Gastrocnemius medialis (tissue), 4 donors: ENCODE data around the gene INTU.

Experiments used
- POLR2A ChIP-seq, 2 donors: fragments of 450-650 bp; IDR thresholded peaks; one replicate each; pipeline ENCODE4 v1.6.1; 2017; ENCODE audit warnings: antibody characterized with exemption in 2 of 2, mild to moderate bottlenecking in 2 of 2, moderate library complexity in 2 of 2
- TF ChIP-seq, protein P1 (sequence below), 5 experiments: fragments of 450-650 bp in 3 of 5; fragments of 200-600 bp in 2 of 5; sonication (generic) in 2 of 5; IDR thresholded peaks in 4 of 5; conservative IDR thresholded peaks in 1 of 5; 1 replicate in 4 of 5; 2 replicates in 1 of 5; pipeline ENCODE4 v1.5.1; 2016 to 2019; ENCODE audit warnings: antibody characterized with exemption in 5 of 5, mild to moderate bottlenecking in 3 of 5, moderate library complexity in 3 of 5

DNA sequence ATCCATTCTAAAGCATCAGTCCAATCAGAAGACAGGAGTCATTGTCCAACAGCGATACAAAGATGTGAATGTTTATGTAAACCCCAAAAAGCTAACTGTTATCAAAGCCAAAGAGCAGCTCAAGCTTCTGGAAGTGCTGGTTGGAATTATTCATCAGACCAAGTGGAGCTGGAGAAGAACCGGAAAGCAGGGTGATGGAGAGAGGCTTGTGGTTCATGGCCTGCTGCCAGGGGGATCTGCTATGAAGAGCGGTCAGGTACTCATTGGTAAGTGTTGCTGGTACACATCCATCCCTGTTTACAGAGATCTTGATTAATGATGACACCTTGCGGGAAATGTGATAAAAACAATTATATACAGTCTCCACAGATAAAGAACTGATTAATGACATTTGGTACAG is 11.0 kb downstream of the INTU start:
- TF ChIP-seq, protein P1, sequence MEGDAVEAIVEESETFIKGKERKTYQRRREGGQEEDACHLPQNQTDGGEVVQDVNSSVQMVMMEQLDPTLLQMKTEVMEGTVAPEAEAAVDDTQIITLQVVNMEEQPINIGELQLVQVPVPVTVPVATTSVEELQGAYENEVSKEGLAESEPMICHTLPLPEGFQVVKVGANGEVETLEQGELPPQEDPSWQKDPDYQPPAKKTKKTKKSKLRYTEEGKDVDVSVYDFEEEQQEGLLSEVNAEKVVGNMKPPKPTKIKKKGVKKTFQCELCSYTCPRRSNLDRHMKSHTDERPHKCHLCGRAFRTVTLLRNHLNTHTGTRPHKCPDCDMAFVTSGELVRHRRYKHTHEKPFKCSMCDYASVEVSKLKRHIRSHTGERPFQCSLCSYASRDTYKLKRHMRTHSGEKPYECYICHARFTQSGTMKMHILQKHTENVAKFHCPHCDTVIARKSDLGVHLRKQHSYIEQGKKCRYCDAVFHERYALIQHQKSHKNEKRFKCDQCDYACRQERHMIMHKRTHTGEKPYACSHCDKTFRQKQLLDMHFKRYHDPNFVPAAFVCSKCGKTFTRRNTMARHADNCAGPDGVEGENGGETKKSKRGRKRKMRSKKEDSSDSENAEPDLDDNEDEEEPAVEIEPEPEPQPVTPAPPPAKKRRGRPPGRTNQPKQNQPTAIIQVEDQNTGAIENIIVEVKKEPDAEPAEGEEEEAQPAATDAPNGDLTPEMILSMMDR (IDR thresholded peaks at IDR 0.05 in 4 of 5, conservative IDR thresholded peaks at IDR 0.05 in 1 of 5): no peak
- TF ChIP-seq POLR2A (IDR thresholded peaks at IDR 0.05): no peak
